Activated CD4-positive, CD25-positive, alpha-beta regulatory T cell (primary cell): ENCODE data around the gene HDGFL1.

Source experiments
- DNase-seq, 4 experiments: peaks; one replicate each; lab custom pipeline; 2025; lab: John Stamatoyannopoulos, UW

HDGFL1 gene

DNA sequence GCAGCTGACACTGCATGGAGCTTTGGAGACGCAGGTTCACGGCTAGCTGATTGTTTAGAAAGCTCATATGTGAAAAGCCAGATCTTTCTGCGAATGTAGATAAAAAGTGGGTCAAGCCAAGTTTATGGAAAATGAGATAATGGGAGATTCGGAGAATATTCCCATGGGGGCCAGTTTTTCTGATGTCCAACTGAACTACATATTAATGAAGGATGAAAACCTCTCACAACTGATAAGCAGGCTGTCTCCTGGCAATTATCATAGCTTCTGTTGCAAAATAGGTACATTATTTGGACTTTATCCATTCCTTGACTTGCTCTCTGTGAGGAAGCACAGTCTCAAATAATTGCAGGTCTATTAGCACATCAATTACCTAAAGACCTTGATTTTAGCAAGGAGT lies 21.1 kb downstream of the HDGFL1 start:
- DNase-seq, result no peak

DNA sequence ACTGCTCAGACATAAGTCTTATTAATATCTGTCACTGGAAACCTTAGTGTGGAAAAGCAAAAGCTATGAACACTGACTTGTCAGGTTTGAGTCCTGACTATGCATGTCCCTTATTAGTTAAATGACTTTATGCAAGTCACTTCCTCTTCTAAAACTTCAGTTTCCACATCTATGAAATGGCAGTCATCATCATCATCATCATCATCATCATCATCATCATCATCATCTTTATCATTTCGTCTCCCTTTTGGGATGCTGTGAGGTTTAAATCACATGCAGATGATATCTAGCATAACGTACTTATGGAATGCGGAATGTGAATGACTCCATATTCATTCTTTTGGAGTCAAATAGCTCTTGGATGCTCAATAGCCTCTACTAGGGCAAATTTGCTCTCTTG lies 24.5 kb downstream of the HDGFL1 start:
- DNase-seq, result no peak

- DNase-seq, result no peak
Measured at GRCh38 chr6:22596011-22596410, 26.6 kb downstream of the HDGFL1 start.

- no peak for DNase-seq
Measured at GRCh38 chr6:22598339-22598738, 29.0 kb downstream of the HDGFL1 start.

GRCh38 chr6:22600059-22600458 lies 30.7 kb downstream of the HDGFL1 start:
- no peak for DNase-seq

DNA sequence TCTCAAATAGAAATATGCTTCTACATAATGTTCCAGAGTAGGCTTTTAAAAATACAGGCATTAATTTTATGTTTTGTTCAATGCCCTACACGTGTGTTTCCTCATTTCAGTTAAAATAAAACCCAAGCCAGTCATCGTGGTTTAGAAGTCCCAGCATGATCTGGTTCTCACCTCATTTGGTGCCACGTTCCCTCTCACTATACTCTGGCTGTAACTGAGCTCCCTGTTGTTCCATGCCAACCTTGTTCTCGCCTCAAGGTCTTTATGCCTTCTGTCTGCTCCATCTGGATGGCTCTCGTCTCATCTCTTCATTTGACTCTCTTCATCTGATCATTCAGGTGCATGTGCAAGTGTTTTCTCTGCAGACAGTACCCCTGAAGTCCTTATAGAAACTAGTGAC lies 32.6 kb downstream of the HDGFL1 start:
- DNase-seq, result no peak

DNA sequence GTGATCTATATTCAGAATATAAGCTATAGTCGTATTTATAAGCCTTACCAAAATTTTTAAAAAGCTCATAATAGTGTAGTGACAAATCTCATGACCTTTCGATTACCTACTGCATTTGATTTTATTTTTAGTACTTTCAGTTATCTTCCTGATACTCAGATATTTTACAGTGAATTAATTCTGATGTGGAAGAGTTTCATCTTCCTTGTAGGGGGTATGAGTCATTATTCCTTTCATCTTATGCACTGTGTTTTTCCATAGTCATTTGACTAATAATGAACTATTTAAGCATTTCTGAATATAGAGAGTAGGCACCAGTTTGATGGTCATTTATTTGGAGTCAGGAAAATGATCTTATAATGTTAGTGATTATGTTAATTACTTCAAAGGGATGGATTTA lies 36.4 kb downstream of the HDGFL1 start:
- DNase-seq, result no peak

GRCh38 chr6:22610127-22610526 lies 40.8 kb downstream of the HDGFL1 start:
- no peak for DNase-seq

GRCh38 chr6:22612236-22612635 lies 42.9 kb downstream of the HDGFL1 start:
- DNase-seq, result no peak

DNA sequence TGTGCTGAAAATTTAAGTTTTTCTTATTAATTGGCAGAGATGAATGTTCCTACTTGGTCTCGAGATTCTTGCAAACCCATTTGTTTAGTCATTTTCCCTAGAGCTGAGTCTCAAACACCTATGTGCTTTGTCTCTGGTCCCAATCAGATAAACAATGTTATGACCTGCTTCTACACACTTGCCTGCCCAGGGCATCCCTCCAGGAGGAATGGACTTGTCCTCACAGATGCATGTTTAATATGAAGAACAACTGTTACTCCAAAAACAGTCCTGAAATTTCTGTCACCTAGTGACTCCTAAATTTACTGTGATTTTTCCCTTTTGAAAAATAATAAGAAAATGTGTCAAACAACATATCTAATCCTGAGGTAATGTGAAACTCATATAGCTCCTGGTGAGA lies 43.7 kb downstream of the HDGFL1 start:
- DNase-seq, result no peak

GRCh38 chr6:22613695-22614094 lies 44.3 kb downstream of the HDGFL1 start:
- DNase-seq, result no peak

- no peak for DNase-seq
Measured at GRCh38 chr6:22614547-22614946, 45.2 kb downstream of the HDGFL1 start.

DNA sequence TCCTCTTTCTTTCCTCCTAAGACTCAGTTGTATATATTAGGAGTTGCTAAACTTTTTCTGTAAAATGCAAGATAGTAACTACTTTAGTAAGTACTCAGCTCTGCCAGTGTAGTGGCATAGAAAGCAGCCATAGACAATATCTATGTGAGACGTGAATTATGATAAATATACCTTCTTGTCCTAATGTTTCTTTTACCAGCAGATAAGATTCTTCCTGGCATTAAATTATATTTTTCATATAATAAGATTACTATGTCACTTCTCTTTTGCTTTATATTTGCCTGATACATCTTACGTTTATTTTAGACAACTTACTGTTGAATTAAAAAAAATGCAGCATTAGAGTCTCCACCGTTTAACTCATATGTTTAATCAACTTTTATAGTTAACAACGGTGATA lies 51.7 kb downstream of the HDGFL1 start:
- no peak for DNase-seq
